IMR-90 (cell line): Measurements from ENCODE around the gene BEGAIN. TPM values are rescaled to one million over a fixed set of nuclear protein-coding genes. Genes with fewer than 3 reads are reported as not detected.

Source experiments
- ATAC-seq: fragments of 200-7000 bp; cut with Tn5 transposase; 2 replicates; pipeline ENCODE4 v1.9.1; 2020; ENCODE audit warnings: low read depth, mild to moderate bottlenecking, moderate library complexity
- BruUV-seq: library from RNA; stranded (reverse); fragments of 400-500 nt; replicated peaks from 2 replicates; lab custom pipeline; 2021; lab: Mats Ljungman, UMichigan
- CTCF ChIA-PET: fragments of 300-600 bp; formaldehyde crosslinking; extraction: SDS; loops from one replicate; lab custom pipeline; 2021; ENCODE audit warnings: antibody characterized with exemption; lab: Yijun Ruan, JAX
- POLR2A ChIA-PET: fragments of 300-600 bp; sonication (Branson Sonifier 250); formaldehyde crosslinking; loops from one replicate; lab custom pipeline; 2022; ENCODE audit warnings: antibody characterized with exemption; ENCODE audit not compliant: unreplicated experiment; lab: Charles Lee
- DNase-seq: peaks from one replicate; pipeline ENCODE4 v3.0.0; 2013
- H2AFZ ChIP-seq: replicated peaks from 2 replicates; pipeline ENCODE3; 2013; ENCODE audit warnings: low read length, mild to moderate bottlenecking; ENCODE audit not compliant: poor library complexity
- H2AK5ac ChIP-seq: 2 replicates; pipeline ENCODE4 v1.6.1; 2013; ENCODE audit warnings: low read depth, low read length, inconsistent platforms
- H2AK9ac ChIP-seq: replicated peaks from 2 replicates; pipeline ENCODE3; 2013; ENCODE audit warnings: mild to moderate bottlenecking, low read depth, low read length, moderate library complexity; ENCODE audit not compliant: poor library complexity
- H2BK120ac ChIP-seq: 2 replicates; pipeline ENCODE4 v1.6.1; 2013; ENCODE audit warnings: low read depth, low read length, inconsistent platforms
- H2BK15ac ChIP-seq: 3 replicates; pipeline ENCODE4 v1.6.1; 2013; ENCODE audit warnings: low read depth, low read length, inconsistent platforms
- H2BK20ac ChIP-seq: 2 replicates; pipeline ENCODE4 v1.6.1; 2013; ENCODE audit warnings: low read depth, mild to moderate bottlenecking, inconsistent platforms, low read length, moderate library complexity
- H2BK5ac ChIP-seq: 2 replicates; pipeline ENCODE4 v1.6.1; 2013; ENCODE audit warnings: mild to moderate bottlenecking, low read depth, low read length, inconsistent platforms; ENCODE audit not compliant: poor library complexity, severe bottlenecking
- H3K14ac ChIP-seq: replicated peaks from 2 replicates; pipeline ENCODE4 v1.6.1; 2013; ENCODE audit warnings: low read depth, low read length, inconsistent platforms
- H3K18ac ChIP-seq: 2 replicates; pipeline ENCODE4 v1.6.1; 2013; ENCODE audit warnings: low read depth, low read length, control low read depth
- H3K23ac ChIP-seq: 2 replicates; pipeline ENCODE4 v1.6.1; 2013; ENCODE audit warnings: low read depth, low read length, inconsistent platforms
- H3K27ac ChIP-seq: 2 replicates; pipeline ENCODE4 v1.5.1; 2013; ENCODE audit warnings: mild to moderate bottlenecking, control low read depth, low read length; ENCODE audit not compliant: insufficient read depth
- H3K27me3 ChIP-seq: 2 replicates; pipeline ENCODE4 v1.6.1; 2013; ENCODE audit warnings: low read length; ENCODE audit not compliant: control insufficient read depth, insufficient read depth
- H3K36me3 ChIP-seq: 2 replicates; pipeline ENCODE4 v1.6.1; 2013; ENCODE audit warnings: low read length, mixed read lengths; ENCODE audit not compliant: control insufficient read depth, insufficient read depth
- H3K4ac ChIP-seq: 2 replicates; pipeline ENCODE4 v1.6.1; 2013; ENCODE audit warnings: low read depth, low read length, inconsistent platforms
- H3K4me1 ChIP-seq: 2 replicates; pipeline ENCODE4 v1.6.1; 2013; ENCODE audit warnings: low read length, mixed read lengths; ENCODE audit not compliant: control insufficient read depth, insufficient read depth
- H3K4me2 ChIP-seq: 2 replicates; pipeline ENCODE4 v1.6.1; 2013; ENCODE audit warnings: low read depth, mild to moderate bottlenecking, control low read depth, low read length, moderate library complexity
- H3K4me3 ChIP-seq: 2 replicates; pipeline ENCODE4 v1.5.1; 2013; ENCODE audit warnings: low read depth, mild to moderate bottlenecking, control low read depth, low read length, moderate library complexity; ENCODE audit not compliant: insufficient read depth
- H3K56ac ChIP-seq: 2 replicates; pipeline ENCODE4 v1.6.1; 2013; ENCODE audit warnings: low read length, inconsistent platforms; ENCODE audit not compliant: insufficient read depth; ENCODE audit errors: extremely low read depth
- H3K79me1 ChIP-seq, 2 experiments: 2 replicates each; pipeline ENCODE4 v1.6.1; 2013; ENCODE audit warnings: low read length in 2 of 2, inconsistent platforms in 1 of 2, low read depth in 1 of 2
- H3K9ac ChIP-seq: 2 replicates; pipeline ENCODE4 v1.6.1; 2013; ENCODE audit warnings: low read depth, low read length, control low read depth
- H3K9me1 ChIP-seq: 2 replicates; pipeline ENCODE4 v1.6.1; 2013; ENCODE audit warnings: low read length, inconsistent platforms; ENCODE audit not compliant: insufficient read depth
- H3K9me3 ChIP-seq: 2 replicates; pipeline ENCODE4 v1.6.1; 2013; ENCODE audit warnings: low read length; ENCODE audit not compliant: control insufficient read depth, insufficient read depth
- H4K20me1 ChIP-seq: 2 replicates; pipeline ENCODE4 v1.6.1; 2013; ENCODE audit warnings: low read length, inconsistent platforms; ENCODE audit not compliant: insufficient read depth
- H4K5ac ChIP-seq: 2 replicates; pipeline ENCODE4 v1.6.1; 2013; ENCODE audit warnings: mild to moderate bottlenecking, low read depth, low read length, control low read depth
- H4K8ac ChIP-seq, 2 experiments: 2 replicates each; pipeline ENCODE4 v1.6.1; 2013; ENCODE audit warnings: low read depth in 2 of 2, low read length in 2 of 2, control low read depth in 1 of 2, inconsistent platforms in 1 of 2
- H4K91ac ChIP-seq: 2 replicates; pipeline ENCODE4 v1.6.1; 2013; ENCODE audit warnings: low read depth, low read length, inconsistent platforms; ENCODE audit not compliant: insufficient read depth
- FOS ChIP-seq: fragments of 150-350 bp; IDR thresholded peaks from 2 replicates; pipeline ENCODE4 v1.6.1; 2016; ENCODE audit warnings: low read depth, low read length
- WGBS, 2 experiments: methylation state at CpG; one replicate each; pipeline versions ENCODE4 v1.1.5 to v1.1.7; 2013; ENCODE audit warnings: missing lambda C conversion rate in 2 of 2; ENCODE audit not compliant: insufficient read length in 1 of 2; ENCODE audit errors: extremely low coverage in 2 of 2; 5-methylcytosine and 5-hydroxymethylcytosine counted together
- dilution Hi-C: fragments of 300-500 bp; cut with HindIII; formaldehyde crosslinking; loops from one replicate; pipeline ENCODE4 v1.14.3; 2018; ENCODE audit warnings: low sequenced_read_pairs; ENCODE audit not compliant: unreplicated experiment
- in situ Hi-C: fragments of 300-500 bp; cut with MboI; formaldehyde crosslinking; loops from 3 replicates; pipeline ENCODE4 v1.14.3; 2019; ENCODE audit warnings: low sequenced_read_pairs, inconsistent platforms, mixed read lengths
- intact Hi-C: fragments of 100-400 bp; cut with micrococcal nuclease; formaldehyde crosslinking; loops from 2 replicates; pipeline ENCODE4 v1.10.0; 2022
- polyA plus RNA-seq, 3 experiments: library from polyadenylated mRNA; depleted of rRNA; stranded (reverse); fragments of >200 nt; gene quantifications; 2 replicates each; pipeline ENCODE4 v1.2.3, GENCODE V29; 2012; ENCODE audit warnings: low replicate concordance in 1 of 3
- total RNA-seq: library from RNA; depleted of rRNA; stranded (reverse); fragments of >200 nt; gene quantifications from 2 replicates; pipeline ENCODE4 v1.2.3, GENCODE V29; 2012

BEGAIN gene
- total and polyA plus RNA-seq, 2 of the 4 experiments (the other 2 are of a cell fraction): 0.18 to 0.99 TPM

- no peak for TF ChIP-seq FOS
- intact Hi-C loops (no loop called here), dilution Hi-C loops (no loop called here), in situ Hi-C loops (no loop called here)
- H3K27me3 ChIP-seq: peaks cover 50% of the 10 kb centered on the region
- no peak overlapping the region for H4K8ac ChIP-seq
- DNase-seq (peak; percentile 18), ATAC-seq (no peak)
- no peak overlapping the region for H2BK5ac ChIP-seq
- no peak overlapping the region for H3K4ac ChIP-seq
- H2BK120ac ChIP-seq: no peak overlapping the region
- no TSS peak for BruUV-seq
- peak overlapping the region; percentile 11 for H2AFZ ChIP-seq
- no peak overlapping the region for H2BK15ac ChIP-seq
- H3K18ac ChIP-seq: no peak overlapping the region
- H4K91ac ChIP-seq: no peak overlapping the region
- H3K9me3 ChIP-seq: no peaks in the 10 kb centered on the region
- H3K14ac ChIP-seq: no peak overlapping the region
- POLR2A ChIA-PET: no interaction called here
- no peak overlapping the region for H4K5ac ChIP-seq
- no peak overlapping the region for H2BK20ac ChIP-seq
- no peaks in the 10 kb centered on the region for H3K36me3 ChIP-seq
- no peaks in the 10 kb centered on the region for H3K79me1 ChIP-seq
- H4K20me1 ChIP-seq: no peaks in the 10 kb centered on the region; the same call in 1 of the 2 replicates
- no peak overlapping the region for H3K56ac ChIP-seq
- CTCF ChIA-PET: no interaction called here
- no peak overlapping the region for H3K27ac ChIP-seq
- no peak overlapping the region for H3K23ac ChIP-seq
- no peak overlapping the region for H3K4me2 ChIP-seq
- no peaks in the 10 kb centered on the region for H3K4me1 ChIP-seq
- H2AK5ac ChIP-seq: no peak overlapping the region
- no peak overlapping the region for H3K9ac ChIP-seq
- WGBS, 2 experiments: 49% methylated on average over 8 of the region's 11 CpGs; no CpG with 5 or more reads in 1 of the 2 experiments
- H3K9me1 ChIP-seq: no peaks in the 10 kb centered on the region
- H2AK9ac ChIP-seq: no peak overlapping the region
- H3K4me3 ChIP-seq: no peak overlapping the region
Measured at GRCh38 chr14:100557658-100558057, 29.6 kb downstream of the BEGAIN start.
